ENCODE data around the gene NKX3-2. TPM values are rescaled to one million over a fixed set of nuclear protein-coding genes. Genes with fewer than 3 reads are reported as not detected.

The NKX3-2 gene
- total and polyA plus RNA-seq, 10 of the 15 experiments (the other 5 are each of a cell fraction or from before 2014, with no cell fraction given), result not detected

- TF ChIP-seq REST (IDR thresholded peaks at IDR 0.05; ENCODE audit: low read depth, low read length) (no peak), KLF5 (IDR thresholded peaks at IDR 0.05; ENCODE audit: partially characterized antibody) (no peak), NKRF (conservative IDR thresholded peaks at IDR 0.05) (no peak), POLR2AphosphoS5 (IDR thresholded peaks at IDR 0.05; ENCODE audit: low read length) (no peak), PBX3 (IDR thresholded peaks at IDR 0.05; ENCODE audit: insufficient replicate concordance, low read depth, low read length) (no peak), POLR2A (IDR thresholded peaks at IDR 0.05; ENCODE audit: low read depth, low read length) (no peak), TBL1XR1 (IDR thresholded peaks at IDR 0.05; ENCODE audit: low read depth, low read length) (no peak), RUNX3 (IDR thresholded peaks at IDR 0.05; ENCODE audit: low read length) (no peak), NR2C1 (IDR thresholded peaks at IDR 0.05) (no peak), GABPA (IDR thresholded peaks at IDR 0.05; ENCODE audit: low read depth) (no peak), RCOR1 (conservative IDR thresholded peaks at IDR 0.05; ENCODE audit: low read depth, low read length) (no peak)
Observed at GRCh38 chr4:13539047-13539618, 5.2 kb downstream of the NKX3-2 start (continued).
